OCI-LY3 (cell line): ENCODE data around the gene TENM4.

Experiments used
- EZH2phosphoT487 ChIP-seq: fragments of 200-600 bp; shearing (Covaris generic); IDR thresholded peaks from 2 replicates; pipeline ENCODE4 v1.6.1; 2018; ENCODE audit warnings: antibody characterized with exemption, mixed run types, low read depth
- TF ChIP-seq, protein P1 (sequence below): fragments of 200-600, 300-600 bp; sonication (generic); IDR thresholded peaks from 2 replicates; pipeline ENCODE4 v1.5.1; 2014; ENCODE audit warnings: antibody characterized with exemption, low read length, low read depth

DNA sequence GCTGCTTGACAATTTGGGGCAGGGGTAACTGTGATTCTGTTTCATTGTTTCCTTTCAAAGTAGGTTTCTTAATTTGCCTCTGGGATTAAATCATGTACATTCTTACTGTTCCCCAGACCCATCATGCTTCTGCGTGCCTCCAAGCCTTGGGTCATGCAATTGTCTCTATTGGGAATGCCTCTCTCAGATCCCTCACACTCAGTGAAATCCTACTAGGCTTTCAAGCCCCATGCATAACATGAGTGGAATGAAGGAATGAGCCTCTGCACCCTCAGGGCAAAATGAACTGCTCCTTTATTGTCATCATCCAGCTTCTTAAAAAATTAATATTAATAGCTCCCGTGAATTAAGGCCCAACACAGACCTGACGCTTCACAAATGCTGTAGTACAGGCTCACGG, 381.7 kb downstream of the TENM4 start:
- TF ChIP-seq, protein P1, sequence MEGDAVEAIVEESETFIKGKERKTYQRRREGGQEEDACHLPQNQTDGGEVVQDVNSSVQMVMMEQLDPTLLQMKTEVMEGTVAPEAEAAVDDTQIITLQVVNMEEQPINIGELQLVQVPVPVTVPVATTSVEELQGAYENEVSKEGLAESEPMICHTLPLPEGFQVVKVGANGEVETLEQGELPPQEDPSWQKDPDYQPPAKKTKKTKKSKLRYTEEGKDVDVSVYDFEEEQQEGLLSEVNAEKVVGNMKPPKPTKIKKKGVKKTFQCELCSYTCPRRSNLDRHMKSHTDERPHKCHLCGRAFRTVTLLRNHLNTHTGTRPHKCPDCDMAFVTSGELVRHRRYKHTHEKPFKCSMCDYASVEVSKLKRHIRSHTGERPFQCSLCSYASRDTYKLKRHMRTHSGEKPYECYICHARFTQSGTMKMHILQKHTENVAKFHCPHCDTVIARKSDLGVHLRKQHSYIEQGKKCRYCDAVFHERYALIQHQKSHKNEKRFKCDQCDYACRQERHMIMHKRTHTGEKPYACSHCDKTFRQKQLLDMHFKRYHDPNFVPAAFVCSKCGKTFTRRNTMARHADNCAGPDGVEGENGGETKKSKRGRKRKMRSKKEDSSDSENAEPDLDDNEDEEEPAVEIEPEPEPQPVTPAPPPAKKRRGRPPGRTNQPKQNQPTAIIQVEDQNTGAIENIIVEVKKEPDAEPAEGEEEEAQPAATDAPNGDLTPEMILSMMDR, result no peak
- no peak for TF ChIP-seq EZH2phosphoT487
